Stimulated activated CD8-positive, alpha-beta memory T cell treated with anti-CD3 and anti-CD28 coated beads, Interleukin-2, amount 100 ng/mL, for 48 hours (primary cell): Measurements from ENCODE around the gene KLHL41.
A peak's percentile ranks its signal among the peaks of the same experiment; 100 is the strongest.
"Not testable (repeated sequence)": the region's sequence is repeated elsewhere in the genome, so short reads cannot be mapped to it uniquely, and the experiment has no call there.

Source experiments
- DNase-seq, 2 donors: peaks; one replicate each; pipeline ENCODE4 v3.0.0-alpha.2; 2020; ENCODE audit warnings: low read depth in 2 of 2

The KLHL41 gene

GRCh38 chr2:169509955-169510354 is 453 bp downstream of the KLHL41 start:
- no peak for DNase-seq

- no peak for DNase-seq
Measured at GRCh38 chr2:169510496-169510895, 994 bp downstream of the KLHL41 start.

- DNase-seq, result no peak
Measured at GRCh38 chr2:169511818-169512217, 2.3 kb downstream of the KLHL41 start.

GRCh38 chr2:169512525-169512924 is 3.0 kb downstream of the KLHL41 start:
- no peak for DNase-seq

- DNase-seq, result no peak
Measured at GRCh38 chr2:169513094-169513493, 3.6 kb downstream of the KLHL41 start.

- DNase-seq, result no peak
Measured at GRCh38 chr2:169513926-169514325, 4.4 kb downstream of the KLHL41 start.

GRCh38 chr2:169514758-169515157 is 5.3 kb downstream of the KLHL41 start:
- DNase-seq, result not testable (repeated sequence)

GRCh38 chr2:169516488-169516995 is 7.0 kb downstream of the KLHL41 start:
- DNase-seq, result not testable (repeated sequence)

GRCh38 chr2:169520896-169521295 is 11.4 kb downstream of the KLHL41 start:
- no peak for DNase-seq

- no peak for DNase-seq
Measured at GRCh38 chr2:169523681-169524080, 14.2 kb downstream of the KLHL41 start.

- no peak for DNase-seq
Measured at GRCh38 chr2:169525434-169525833, 15.9 kb downstream of the KLHL41 start.

GRCh38 chr2:169526451-169526850 is 16.9 kb downstream of the KLHL41 start:
- DNase-seq, result no peak

- DNase-seq, result peak; percentile 44 to 62
Measured at GRCh38 chr2:169528271-169528701, 18.8 kb downstream of the KLHL41 start.

GRCh38 chr2:169539460-169539859 is 30.0 kb downstream of the KLHL41 start:
- DNase-seq, result not testable (repeated sequence)

GRCh38 chr2:169540146-169540545 is 30.6 kb downstream of the KLHL41 start:
- DNase-seq, result no peak

GRCh38 chr2:169542433-169542832 is 32.9 kb downstream of the KLHL41 start:
- DNase-seq, result no peak

- DNase-seq, result no peak
Measured at GRCh38 chr2:169546756-169547155, 37.3 kb downstream of the KLHL41 start.

GRCh38 chr2:169561364-169561763 is 51.9 kb downstream of the KLHL41 start:
- no peak for DNase-seq

- DNase-seq, result not testable (repeated sequence)
Measured at GRCh38 chr2:169562084-169562483, 52.6 kb downstream of the KLHL41 start.

GRCh38 chr2:169562519-169562918 is 53.0 kb downstream of the KLHL41 start:
- DNase-seq, result no peak

- DNase-seq, result no peak
Measured at GRCh38 chr2:169565686-169566085, 56.2 kb downstream of the KLHL41 start.

GRCh38 chr2:169569948-169570347 is 60.4 kb downstream of the KLHL41 start:
- no peak for DNase-seq

- DNase-seq, result not testable (repeated sequence)
Measured at GRCh38 chr2:169570752-169571151, 61.2 kb downstream of the KLHL41 start.

GRCh38 chr2:169571571-169571970 is 62.1 kb downstream of the KLHL41 start:
- DNase-seq, result no peak
